Measurements from ENCODE around the gene ATXN10. TPM values are rescaled to one million over a fixed set of nuclear protein-coding genes. Genes with fewer than 3 reads are reported as not detected.
A peak's percentile ranks its signal among the peaks of the same experiment; 100 is the strongest.

The ATXN10 gene
- total and polyA plus RNA-seq, 10 of the 15 experiments (the other 5 are each of a cell fraction or from before 2014, with no cell fraction given) = 29.2 to 249 (median 146) TPM

DNA sequence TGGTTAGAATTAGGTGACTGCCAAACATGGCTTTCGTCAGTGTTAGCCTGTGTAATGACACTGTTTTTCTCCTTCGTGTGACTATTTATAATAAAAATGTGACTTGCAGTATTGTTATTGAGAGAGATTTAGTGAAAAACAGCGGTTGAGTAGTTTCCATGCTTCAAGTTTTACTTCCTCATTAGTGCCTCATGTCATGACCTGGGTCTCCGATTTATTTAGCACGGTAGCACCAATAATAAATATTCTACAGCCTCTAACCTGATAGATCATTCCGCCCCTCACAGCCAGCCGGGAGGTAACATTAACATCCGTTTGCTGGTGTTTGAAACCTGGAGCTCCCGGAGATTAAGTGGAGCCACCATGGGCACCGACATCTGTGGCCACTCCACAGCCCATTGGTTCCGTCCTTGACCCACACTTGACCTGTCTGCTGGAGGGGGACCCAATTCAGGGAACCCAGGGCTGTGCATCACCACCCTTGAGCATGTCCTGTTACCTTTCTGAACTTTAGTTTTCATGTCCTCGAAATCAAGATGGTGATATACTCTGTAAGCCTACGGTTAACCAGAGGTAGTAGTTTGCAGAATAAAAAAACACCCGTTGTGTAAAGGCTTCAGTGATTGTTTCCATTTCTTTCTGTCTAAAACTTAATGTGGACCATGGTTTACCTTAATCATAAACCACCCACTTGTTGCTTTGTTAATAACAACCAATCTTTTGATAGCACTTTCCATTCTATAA lies 104.1 kb downstream of the ATXN10 start (continued):
- TF ChIP-seq RB1 (IDR thresholded peaks at IDR 0.05; ENCODE audit: borderline replicate concordance) (no peak), MTA3 (IDR thresholded peaks at IDR 0.05; ENCODE audit: borderline replicate concordance, low read length) (no peak), GATAD2B (conservative IDR thresholded peaks at IDR 0.05; ENCODE audit: low read depth) (no peak; the same call in 1 of the 2 replicates), SIX5 (IDR thresholded peaks at IDR 0.05; ENCODE audit: low read depth, low read length, severe bottlenecking) (no peak), YBX1 (IDR thresholded peaks at IDR 0.05) (no peak), SREBF1 (IDR thresholded peaks at IDR 0.05; ENCODE audit: low read length) (no peak), TCF7 (IDR thresholded peaks at IDR 0.05; ENCODE audit: borderline replicate concordance) (no peak), SRF (IDR thresholded peaks at IDR 0.05; ENCODE audit: low read depth in 2 of 2, low read length in 2 of 2) (peak in 1 of 2 experiments; percentile 48; a peak in 1 of 4 replicates), JUND (IDR thresholded peaks at IDR 0.05; ENCODE audit: low read depth, low read length) (no peak), CHD1 (IDR thresholded peaks at IDR 0.05; ENCODE audit: low read depth, low read length) (0 out of 2 replicates have a peak, but pooled peaks have one; percentile 60), ELK1 (IDR thresholded peaks at IDR 0.05; ENCODE audit: low read depth, low read length) (no peak)
- TF ChIP-seq, protein P1, sequence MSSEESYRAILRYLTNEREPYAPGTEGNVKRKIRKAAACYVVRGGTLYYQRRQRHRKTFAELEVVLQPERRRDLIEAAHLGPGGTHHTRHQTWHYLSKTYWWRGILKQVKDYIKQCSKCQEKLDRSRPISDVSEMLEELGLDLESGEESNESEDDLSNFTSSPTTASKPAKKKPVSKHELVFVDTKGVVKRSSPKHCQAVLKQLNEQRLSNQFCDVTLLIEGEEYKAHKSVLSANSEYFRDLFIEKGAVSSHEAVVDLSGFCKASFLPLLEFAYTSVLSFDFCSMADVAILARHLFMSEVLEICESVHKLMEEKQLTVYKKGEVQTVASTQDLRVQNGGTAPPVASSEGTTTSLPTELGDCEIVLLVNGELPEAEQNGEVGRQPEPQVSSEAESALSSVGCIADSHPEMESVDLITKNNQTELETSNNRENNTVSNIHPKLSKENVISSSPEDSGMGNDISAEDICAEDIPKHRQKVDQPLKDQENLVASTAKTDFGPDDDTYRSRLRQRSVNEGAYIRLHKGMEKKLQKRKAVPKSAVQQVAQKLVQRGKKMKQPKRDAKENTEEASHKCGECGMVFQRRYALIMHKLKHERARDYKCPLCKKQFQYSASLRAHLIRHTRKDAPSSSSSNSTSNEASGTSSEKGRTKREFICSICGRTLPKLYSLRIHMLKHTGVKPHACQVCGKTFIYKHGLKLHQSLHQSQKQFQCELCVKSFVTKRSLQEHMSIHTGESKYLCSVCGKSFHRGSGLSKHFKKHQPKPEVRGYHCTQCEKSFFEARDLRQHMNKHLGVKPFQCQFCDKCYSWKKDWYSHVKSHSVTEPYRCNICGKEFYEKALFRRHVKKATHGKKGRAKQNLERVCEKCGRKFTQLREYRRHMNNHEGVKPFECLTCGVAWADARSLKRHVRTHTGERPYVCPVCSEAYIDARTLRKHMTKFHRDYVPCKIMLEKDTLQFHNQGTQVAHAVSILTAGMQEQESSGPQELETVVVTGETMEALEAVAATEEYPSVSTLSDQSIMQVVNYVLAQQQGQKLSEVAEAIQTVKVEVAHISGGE (CRISPR knock-in tag; IDR thresholded peaks at IDR 0.05) = no peak
- TF ChIP-seq, protein P2, sequence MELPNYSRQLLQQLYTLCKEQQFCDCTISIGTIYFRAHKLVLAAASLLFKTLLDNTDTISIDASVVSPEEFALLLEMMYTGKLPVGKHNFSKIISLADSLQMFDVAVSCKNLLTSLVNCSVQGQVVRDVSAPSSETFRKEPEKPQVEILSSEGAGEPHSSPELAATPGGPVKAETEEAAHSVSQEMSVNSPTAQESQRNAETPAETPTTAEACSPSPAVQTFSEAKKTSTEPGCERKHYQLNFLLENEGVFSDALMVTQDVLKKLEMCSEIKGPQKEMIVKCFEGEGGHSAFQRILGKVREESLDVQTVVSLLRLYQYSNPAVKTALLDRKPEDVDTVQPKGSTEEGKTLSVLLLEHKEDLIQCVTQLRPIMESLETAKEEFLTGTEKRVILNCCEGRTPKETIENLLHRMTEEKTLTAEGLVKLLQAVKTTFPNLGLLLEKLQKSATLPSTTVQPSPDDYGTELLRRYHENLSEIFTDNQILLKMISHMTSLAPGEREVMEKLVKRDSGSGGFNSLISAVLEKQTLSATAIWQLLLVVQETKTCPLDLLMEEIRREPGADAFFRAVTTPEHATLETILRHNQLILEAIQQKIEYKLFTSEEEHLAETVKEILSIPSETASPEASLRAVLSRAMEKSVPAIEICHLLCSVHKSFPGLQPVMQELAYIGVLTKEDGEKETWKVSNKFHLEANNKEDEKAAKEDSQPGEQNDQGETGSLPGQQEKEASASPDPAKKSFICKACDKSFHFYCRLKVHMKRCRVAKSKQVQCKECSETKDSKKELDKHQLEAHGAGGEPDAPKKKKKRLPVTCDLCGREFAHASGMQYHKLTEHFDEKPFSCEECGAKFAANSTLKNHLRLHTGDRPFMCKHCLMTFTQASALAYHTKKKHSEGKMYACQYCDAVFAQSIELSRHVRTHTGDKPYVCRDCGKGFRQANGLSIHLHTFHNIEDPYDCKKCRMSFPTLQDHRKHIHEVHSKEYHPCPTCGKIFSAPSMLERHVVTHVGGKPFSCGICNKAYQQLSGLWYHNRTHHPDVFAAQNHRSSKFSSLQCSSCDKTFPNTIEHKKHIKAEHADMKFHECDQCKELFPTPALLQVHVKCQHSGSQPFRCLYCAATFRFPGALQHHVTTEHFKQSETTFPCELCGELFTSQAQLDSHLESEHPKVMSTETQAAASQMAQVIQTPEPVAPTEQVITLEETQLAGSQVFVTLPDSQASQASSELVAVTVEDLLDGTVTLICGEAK (IDR thresholded peaks at IDR 0.05; ENCODE audit: borderline replicate concordance) = no peak; the same call in 1 of the 2 replicates
- TF ChIP-seq, protein P3, sequence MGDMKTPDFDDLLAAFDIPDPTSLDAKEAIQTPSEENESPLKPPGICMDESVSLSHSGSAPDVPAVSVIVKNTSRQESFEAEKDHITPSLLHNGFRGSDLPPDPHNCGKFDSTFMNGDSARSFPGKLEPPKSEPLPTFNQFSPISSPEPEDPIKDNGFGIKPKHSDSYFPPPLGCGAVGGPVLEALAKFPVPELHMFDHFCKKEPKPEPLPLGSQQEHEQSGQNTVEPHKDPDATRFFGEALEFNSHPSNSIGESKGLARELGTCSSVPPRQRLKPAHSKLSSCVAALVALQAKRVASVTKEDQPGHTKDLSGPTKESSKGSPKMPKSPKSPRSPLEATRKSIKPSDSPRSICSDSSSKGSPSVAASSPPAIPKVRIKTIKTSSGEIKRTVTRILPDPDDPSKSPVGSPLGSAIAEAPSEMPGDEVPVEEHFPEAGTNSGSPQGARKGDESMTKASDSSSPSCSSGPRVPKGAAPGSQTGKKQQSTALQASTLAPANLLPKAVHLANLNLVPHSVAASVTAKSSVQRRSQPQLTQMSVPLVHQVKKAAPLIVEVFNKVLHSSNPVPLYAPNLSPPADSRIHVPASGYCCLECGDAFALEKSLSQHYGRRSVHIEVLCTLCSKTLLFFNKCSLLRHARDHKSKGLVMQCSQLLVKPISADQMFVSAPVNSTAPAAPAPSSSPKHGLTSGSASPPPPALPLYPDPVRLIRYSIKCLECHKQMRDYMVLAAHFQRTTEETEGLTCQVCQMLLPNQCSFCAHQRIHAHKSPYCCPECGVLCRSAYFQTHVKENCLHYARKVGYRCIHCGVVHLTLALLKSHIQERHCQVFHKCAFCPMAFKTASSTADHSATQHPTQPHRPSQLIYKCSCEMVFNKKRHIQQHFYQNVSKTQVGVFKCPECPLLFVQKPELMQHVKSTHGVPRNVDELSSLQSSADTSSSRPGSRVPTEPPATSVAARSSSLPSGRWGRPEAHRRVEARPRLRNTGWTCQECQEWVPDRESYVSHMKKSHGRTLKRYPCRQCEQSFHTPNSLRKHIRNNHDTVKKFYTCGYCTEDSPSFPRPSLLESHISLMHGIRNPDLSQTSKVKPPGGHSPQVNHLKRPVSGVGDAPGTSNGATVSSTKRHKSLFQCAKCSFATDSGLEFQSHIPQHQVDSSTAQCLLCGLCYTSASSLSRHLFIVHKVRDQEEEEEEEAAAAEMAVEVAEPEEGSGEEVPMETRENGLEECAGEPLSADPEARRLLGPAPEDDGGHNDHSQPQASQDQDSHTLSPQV (IDR thresholded peaks at IDR 0.05) = 0 out of 2 replicates have a peak, but pooled peaks have one; percentile 10

Measured in GM12878 (cell line).